NCI-H1048 (cell line): ENCODE data around the gene CNOT1.
"Not testable (repeated sequence)": the region's sequence is repeated elsewhere in the genome, so short reads cannot be mapped to it uniquely, and the experiment has no call there.

Experiments used
- DNase-seq: peaks from one replicate; lab custom pipeline; 2025; lab: John Stamatoyannopoulos, UW

CNOT1 gene

GRCh38 chr16:58582133-58582532 is 47.5 kb downstream of the CNOT1 start:
- no peak for DNase-seq

DNA sequence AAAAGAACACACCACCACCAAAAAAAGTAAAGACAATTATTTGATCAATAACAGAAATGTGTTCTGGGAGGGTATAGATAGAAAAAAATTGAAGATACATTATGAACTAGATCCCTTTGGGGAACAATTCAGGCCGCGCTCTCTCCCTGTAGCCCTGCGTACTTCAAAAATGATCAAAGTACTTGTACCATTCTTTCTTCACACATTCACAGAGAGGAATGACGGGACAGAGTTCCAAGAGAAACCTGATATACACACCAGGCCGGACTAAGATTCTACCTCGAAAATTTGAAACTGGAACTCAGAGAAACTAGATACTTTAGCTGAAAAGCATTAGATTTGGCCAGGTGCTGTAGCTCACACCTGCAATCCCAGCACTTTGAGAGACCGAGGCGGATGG is 50.0 kb downstream of the CNOT1 start:
- no peak for DNase-seq

DNA sequence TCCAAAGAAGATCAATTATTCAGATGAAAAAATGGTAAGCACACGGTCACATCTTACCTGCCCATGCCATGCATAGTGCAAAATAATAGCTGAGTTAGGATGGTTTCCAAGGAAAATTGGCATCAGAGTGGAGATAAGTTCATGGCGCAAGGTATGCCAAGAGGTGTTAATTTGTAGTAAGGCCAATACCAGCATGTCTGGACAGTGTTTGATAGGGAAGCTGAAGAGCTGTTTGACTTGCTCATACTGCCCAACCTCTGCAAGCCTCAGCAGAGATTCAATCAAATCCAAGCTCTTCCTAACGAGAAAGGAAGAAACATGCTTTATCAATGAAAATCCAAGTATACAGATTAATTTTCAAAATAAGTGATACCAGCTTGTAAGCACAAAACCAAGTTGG is 51.0 kb downstream of the CNOT1 start:
- DNase-seq = no peak

DNA sequence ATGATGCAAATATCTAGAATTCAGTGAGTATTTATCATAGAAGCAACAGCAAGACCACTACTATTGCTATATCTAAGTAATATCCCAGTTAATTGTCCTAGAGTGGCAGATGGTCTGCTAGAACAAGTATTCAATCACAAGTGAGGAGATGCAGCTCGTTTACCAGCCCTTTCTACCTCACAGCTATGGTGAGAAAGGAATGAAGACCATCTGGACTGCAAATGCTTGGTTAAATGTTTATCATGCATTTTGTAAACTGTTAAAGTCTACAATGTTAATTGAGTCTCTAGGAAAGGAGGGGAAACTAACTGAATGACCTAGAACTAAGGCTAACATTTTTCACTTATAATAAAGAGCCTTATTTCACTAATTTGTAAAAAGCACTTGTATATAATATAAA is 52.5 kb downstream of the CNOT1 start:
- no peak for DNase-seq

GRCh38 chr16:58574895-58575294 is 54.7 kb downstream of the CNOT1 start:
- DNase-seq = no peak

DNA sequence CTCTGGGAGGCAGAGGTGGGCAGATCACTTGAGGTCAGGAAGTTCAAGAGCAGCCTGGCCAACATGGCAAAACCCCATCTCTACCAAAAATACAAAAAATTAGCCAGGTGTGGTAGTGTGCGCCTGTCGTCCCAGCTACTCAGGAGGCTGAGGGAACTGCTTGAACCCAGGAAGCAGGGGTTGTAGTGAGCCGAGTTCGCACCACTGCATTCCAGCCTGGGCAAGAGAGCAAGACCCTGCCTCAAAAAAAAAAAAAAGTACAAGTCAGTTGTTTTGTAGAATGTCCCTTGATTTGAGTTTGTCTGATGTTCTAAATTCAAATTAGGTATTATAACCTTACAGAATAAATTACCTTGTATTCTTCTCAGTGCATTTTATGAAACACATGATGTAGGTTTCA is 63.9 kb downstream of the CNOT1 start:
- DNase-seq = not testable (repeated sequence)

DNA sequence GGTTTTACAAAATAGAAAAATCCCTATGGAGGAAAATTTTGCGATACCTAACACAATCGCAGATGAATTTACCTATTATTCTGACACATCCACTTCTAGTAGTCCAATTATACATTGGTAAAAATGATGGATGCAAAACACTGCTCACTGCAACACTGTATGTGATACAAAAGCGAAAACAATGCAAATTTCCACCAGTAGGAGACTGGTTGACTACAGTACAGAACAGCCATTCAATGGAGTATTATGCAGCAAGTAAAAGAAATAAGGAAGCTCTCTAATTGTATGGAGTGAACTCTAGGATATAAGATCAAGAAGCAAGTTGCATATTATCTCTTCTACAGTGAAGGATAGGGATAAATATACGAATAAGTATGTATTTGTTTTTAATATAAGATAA is 65.9 kb downstream of the CNOT1 start:
- no peak for DNase-seq

GRCh38 chr16:58563235-58563634 is 66.4 kb downstream of the CNOT1 start:
- DNase-seq = no peak

DNA sequence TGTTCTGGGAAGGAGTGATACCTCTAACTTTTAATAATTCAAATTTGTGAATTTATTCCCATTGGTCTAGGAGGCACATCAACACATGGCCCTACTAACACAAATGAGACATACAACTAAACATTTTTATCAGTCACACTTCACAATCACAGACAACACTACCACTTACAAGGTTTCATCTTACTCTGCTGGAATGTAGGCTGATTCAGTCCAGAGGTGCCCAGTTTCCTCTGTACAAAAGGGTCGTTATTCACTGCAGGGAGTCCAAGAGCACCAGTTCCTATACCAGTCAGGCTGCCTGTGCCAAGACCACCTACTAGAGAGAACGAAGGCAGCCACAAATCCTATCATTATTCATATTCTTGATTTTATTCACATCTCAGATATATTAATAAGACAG is 72.9 kb downstream of the CNOT1 start:
- DNase-seq = no peak

DNA sequence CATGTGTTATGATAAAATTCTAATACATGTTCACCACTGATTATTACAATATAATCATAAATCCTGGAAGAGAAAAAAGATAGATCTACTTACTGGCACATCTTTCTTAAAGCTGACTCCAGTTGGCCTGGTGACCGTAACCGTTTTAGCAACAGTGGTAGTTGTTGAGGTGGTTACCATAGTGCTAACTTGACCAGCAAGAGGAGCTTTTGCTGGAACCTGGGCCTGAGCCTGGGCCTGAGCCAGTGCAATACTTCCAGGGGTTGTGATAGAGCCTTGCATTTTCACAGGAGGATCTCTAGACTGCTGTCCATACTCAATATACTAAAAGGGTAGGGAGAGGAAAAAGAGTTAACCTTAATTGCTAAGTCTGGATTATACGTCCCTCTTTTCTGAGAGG is 78.1 kb downstream of the CNOT1 start:
- no peak for DNase-seq

DNA sequence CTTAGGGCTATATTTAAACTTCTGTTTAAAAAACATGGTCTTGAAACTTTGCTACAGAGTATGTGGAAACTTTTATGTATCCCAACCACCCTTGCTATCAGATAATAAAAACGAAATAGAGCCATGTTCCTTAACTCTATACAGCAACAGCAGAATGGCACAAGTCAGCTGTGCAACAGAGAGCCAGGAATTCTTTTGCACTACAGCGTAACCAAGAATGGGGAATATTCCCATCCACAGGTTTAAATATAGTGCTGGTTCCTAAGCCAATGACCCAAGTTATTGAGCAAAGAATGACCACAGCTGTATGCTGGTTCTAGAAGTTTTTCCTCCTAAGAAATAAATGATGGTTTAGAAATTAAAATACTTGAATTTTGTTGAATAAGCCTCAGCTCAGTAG is 81.2 kb downstream of the CNOT1 start:
- no peak for DNase-seq

- no peak for DNase-seq
Observed at GRCh38 chr16:58543685-58544084, 85.9 kb downstream of the CNOT1 start.

DNA sequence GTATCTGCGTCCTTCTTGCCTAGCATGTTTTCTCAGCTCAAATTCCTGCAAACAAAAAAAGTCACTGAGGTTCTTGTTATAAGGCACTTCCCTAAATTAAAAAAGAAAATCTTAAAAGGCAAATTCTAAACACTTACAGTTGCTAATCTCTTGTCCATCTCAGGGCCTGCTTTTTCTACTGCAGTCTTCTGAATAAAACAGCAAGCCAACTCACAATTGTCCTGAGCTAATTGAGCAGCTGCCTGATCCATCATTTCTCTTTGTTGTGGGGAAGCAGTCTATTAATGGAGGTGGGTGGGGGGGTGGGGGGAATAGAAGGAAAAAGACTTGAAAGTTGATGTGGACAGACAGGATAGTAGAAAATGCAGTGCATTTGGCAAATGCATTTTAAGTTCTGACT is 87.3 kb downstream of the CNOT1 start:
- no peak for DNase-seq

DNA sequence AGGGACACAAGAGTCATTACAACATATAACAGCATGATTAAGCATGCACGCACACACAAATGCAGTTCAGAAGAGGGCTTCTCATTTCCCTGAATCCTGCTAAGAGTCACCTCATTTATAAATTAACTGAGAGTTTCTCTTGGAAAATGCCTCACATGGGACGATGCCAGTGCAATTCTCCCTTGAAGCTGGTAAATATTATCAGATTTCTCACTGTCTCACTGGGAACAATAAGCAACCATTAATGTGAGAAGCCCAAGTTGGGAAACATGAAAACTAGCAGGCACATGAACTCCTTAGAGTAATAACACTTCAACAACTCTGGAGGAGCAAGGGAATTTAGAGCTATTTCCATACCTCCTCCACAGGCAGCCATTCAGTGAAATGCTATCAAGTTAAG is 87.9 kb downstream of the CNOT1 start:
- no peak for DNase-seq

DNA sequence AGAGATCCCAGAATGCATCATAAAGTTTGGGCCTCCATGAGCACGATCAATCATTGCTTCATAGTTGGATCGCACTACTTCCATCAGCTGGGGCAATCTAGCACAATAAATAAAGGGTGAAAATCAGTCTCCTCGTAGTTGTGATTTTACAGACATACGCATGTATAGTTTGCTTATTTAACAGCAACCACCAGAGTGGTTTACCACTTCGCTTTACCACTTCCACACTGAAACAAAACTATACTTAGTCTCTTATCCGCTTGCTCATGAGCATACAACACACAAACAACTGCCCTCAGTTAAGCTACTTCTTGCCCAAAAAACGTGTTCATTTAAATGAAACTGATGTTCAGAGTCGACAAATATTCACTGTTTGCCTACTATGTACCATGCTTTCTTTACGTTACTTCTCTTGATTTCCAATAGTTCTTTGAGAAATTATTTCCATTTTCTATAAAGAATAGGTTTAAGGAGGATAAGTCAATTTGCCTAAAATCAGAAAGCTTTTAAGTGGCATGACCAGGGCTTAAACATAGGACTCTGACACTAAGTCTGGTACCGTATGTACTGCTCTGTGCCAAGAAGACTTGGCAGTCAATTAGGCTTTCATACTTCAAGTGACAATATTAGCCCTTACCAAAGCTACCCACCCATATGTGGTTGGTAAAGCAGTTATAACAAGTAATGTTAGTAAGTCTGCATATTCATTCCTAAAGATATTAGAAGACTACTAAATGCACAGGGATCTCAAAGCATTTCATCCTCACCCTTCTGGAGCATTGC is 92.3 kb downstream of the CNOT1 start:
- no peak for DNase-seq

DNA sequence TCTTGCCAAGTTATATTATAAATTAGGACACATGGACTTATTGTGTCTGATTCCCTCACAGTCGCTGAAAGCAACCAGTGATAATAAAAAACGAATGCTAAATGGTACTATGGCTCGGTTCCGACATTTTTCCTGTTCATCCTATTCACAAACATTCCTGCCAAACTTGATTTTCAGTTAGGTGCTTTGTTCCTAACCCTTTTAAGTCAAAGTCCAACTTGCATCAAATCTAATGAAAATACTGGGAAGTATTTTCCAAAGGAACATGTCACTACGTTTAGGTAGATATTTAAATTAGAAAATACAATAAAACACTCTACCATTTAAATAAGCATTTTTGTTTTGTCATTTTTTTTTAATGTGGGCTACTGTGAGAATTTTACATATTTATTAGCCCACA is 93.3 kb downstream of the CNOT1 start:
- DNase-seq = no peak

GRCh38 chr16:58535100-58535499 is 94.5 kb downstream of the CNOT1 start:
- no peak for DNase-seq

DNA sequence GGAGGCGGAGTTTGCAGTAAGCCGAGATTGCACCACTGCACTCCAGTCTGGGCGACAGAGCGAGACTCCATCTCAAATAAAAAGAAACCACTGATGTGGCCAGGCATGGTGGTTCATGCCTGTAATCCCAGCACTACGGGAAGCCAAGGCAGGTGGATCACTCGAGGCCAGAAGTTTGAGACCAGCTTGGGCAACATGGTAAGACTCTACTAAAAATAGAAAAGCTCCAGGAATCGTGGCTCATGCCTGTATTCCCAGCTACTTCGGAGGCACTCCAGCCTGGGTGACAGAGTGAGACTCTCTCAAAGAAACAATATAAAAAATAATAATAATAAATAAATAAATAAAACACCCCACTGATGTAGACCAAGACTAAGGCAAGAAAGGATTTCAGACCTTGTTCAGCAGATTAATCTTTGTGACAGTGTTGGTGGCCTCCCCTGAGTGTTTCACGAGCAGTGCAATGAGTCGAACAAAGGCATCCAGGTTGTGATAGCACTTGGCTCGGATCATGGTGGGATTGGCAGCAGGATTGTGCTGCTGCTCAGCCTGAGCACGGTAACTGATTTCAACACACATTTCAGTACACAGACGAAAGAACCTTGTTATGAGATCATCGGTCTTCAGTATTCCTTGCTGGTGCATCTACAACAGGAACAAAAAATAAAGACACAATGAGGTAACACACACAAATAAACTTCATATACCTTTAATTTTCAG is 95.7 kb downstream of the CNOT1 start:
- DNase-seq = no peak

DNA sequence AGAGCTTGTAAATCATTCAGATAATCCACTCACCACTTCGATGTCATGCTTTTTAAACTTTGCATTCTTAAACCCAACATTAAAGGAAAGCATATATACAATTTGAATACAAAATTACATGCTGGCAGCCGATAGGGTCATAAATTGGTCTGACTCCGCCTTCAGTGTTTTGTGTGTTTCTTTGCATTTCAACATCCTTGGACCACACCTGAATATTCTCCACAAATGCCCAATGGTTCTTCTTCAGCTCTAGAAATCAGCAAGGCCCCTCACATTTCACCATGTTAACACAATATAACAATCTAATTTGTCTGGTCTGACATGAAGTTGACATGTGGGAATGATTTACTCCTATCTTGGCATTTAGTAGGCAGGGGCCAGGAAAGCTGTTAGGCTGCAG is 97.2 kb downstream of the CNOT1 start:
- DNase-seq = no peak

DNA sequence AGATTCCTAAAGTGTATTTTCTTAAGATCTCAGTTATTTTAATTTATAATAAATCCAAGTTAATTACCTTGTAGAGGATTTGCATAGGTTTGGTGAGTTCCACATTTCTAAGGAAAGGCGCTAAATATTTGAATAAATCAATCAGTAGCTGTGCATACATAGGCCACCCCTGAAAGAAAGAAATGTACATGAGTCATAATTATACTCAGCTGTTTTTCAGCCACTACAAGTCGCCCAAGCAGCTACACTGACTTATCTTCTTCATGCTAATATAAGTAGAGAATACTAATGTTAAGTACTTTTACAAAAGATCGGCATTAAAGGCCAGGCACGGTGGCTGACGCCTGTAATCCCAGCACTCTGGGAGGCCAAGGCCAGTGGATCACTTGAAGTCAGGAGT is 99.4 kb downstream of the CNOT1 start:
- no peak for DNase-seq

- no peak for DNase-seq
Observed at GRCh38 chr16:58519707-58520106, 109.9 kb downstream of the CNOT1 start.

- no peak for DNase-seq
Observed at GRCh38 chr16:58518980-58519368, 110.7 kb downstream of the CNOT1 start.

DNA sequence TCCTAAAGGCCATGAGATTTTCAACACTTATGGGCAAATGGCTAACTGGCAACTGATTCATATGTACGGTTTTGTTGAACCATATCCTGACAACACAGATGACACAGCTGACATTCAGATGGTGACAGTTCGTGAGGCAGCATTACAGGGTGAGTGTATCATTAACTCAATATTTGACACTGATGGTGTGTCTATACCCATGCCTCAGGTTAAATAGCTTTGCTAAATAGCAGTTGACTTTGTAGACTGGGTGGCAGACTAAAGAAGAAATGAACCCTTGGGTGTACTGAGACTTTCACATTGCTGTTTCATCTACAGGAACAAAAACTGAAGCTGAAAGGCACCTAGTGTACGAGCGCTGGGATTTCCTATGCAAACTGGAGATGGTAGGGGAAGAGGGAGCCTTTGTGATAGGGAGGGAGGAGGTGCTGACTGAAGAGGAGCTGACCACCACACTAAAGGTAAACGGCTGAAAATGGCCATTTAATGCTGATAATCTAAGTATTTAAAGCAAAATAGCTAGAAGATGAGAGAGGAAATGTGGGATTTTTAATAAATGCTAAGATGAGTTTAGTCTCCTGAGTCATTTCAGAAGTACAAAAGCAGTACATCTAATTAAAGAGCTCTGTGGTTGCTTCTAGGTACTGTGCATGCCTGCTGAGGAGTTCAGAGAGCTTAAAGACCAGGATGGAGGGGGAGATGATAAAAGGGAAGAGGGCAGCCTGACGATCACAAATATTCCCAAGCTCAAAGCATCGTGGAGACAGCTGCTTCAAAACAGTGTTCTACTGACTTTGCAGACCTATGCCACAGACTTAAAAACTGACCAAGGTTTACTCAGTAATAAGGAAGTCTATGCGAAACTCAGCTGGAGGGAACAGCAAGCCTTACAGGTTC is 111.3 kb downstream of the CNOT1 start:
- DNase-seq = no peak
